PC-3 (cell line): ENCODE data around the gene WHAMM. TPM values are rescaled to one million over a fixed set of nuclear protein-coding genes. Genes with fewer than 3 reads are reported as not detected.

ENCODE experiments used
- ATAC-seq: fragments of 200-7000 bp; cut with Tn5 transposase; 2 replicates; pipeline ENCODE4 v1.9.1; 2020; ENCODE audit warnings: mild to moderate bottlenecking, moderate library complexity
- BruUV-seq: library from RNA; stranded (reverse); fragments of 400-500 nt; replicated peaks from 2 replicates; lab custom pipeline; 2021; lab: Mats Ljungman, UMichigan
- CTCF ChIA-PET: fragments of 300-600 bp; sonication (Branson Sonifier 250); formaldehyde crosslinking; loops from one replicate; lab custom pipeline; 2022; ENCODE audit warnings: antibody characterized with exemption; lab: Charles Lee
- POLR2A ChIA-PET: fragments of 300-600 bp; sonication (Branson Sonifier 250); formaldehyde crosslinking; loops from one replicate; lab custom pipeline; 2022; ENCODE audit warnings: antibody characterized with exemption; ENCODE audit not compliant: unreplicated experiment; lab: Charles Lee
- DNase-seq: peaks from one replicate; pipeline ENCODE4 v3.0.0-alpha.2; 2015
- H2AFZ ChIP-seq: fragments of 300-600 bp; sonication (generic); 2 replicates; pipeline ENCODE4 v1.6.0; 2016; ENCODE audit warnings: antibody characterized with exemption, low read length
- H3F3A ChIP-seq: fragments of 300-600 bp; sonication (generic); one replicate; pipeline ENCODE4 v1.6.0; 2017; ENCODE audit warnings: antibody characterized with exemption, low read length, control low read depth, mild to moderate bottlenecking; ENCODE audit not compliant: unreplicated experiment
- H3K27ac ChIP-seq: fragments of 300-600 bp; sonication (generic); 2 replicates; pipeline ENCODE4 v1.5.1; 2016; ENCODE audit warnings: mild to moderate bottlenecking, low read length
- H3K27me3 ChIP-seq: fragments of 300-600 bp; sonication (generic); 2 replicates; pipeline ENCODE4 v1.6.1; 2016; ENCODE audit warnings: low read length, mixed read lengths
- H3K36me3 ChIP-seq: fragments of 300-600 bp; sonication (generic); 2 replicates; pipeline ENCODE4 v1.6.1; 2016; ENCODE audit warnings: low read depth, mixed run types, low read length, mixed read lengths
- H3K4me1 ChIP-seq: fragments of 300-600 bp; sonication (generic); 2 replicates; pipeline ENCODE4 v1.5.1; 2016; ENCODE audit warnings: low read length; ENCODE audit not compliant: insufficient read depth
- H3K4me2 ChIP-seq: fragments of 300-600 bp; sonication (generic); 2 replicates; pipeline ENCODE4 v1.6.0; 2016; ENCODE audit warnings: low read length
- H3K4me3 ChIP-seq: fragments of 300-600 bp; sonication (generic); 2 replicates; pipeline ENCODE4 v1.5.1; 2016; ENCODE audit warnings: mild to moderate bottlenecking, low read length, mixed read lengths
- H3K79me2 ChIP-seq: fragments of 300-600 bp; sonication (generic); 2 replicates; pipeline ENCODE4 v1.6.1; 2017; ENCODE audit warnings: low read length, mixed read lengths
- H3K9ac ChIP-seq: fragments of 300-600 bp; sonication (generic); 2 replicates; pipeline ENCODE4 v1.6.0; 2016; ENCODE audit warnings: mild to moderate bottlenecking, low read length
- H3K9me2 ChIP-seq: fragments of 300-600 bp; sonication (generic); replicated peaks from 2 replicates; pipeline ENCODE4 v1.6.1; 2016; ENCODE audit warnings: mixed run types, low read length, mixed read lengths
- H3K9me3 ChIP-seq: fragments of 300-600 bp; sonication (generic); 2 replicates; pipeline ENCODE4 v1.6.1; 2016; ENCODE audit warnings: low read length, mixed read lengths
- H4K20me1 ChIP-seq: fragments of 300-600 bp; sonication (generic); 2 replicates; pipeline ENCODE4 v1.6.1; 2016; ENCODE audit warnings: low read length, mixed read lengths
- EZH2 ChIP-seq: fragments of 300-600 bp; sonication (generic); IDR thresholded peaks from one replicate; pipeline ENCODE4 v1.6.1; 2017; ENCODE audit warnings: antibody characterized with exemption, mild to moderate bottlenecking, low read length; ENCODE audit not compliant: unreplicated experiment
- EZH2phosphoT487 ChIP-seq: fragments of 300-600 bp; sonication (generic); IDR thresholded peaks from 2 replicates; pipeline ENCODE4 v1.6.1; 2018; ENCODE audit warnings: mild to moderate bottlenecking, antibody characterized with exemption, low read length, borderline replicate concordance
- intact Hi-C: fragments of 100-400 bp; cut with micrococcal nuclease; formaldehyde crosslinking; loops from 2 replicates; pipeline ENCODE4 v1.9.0; 2023
- total RNA-seq: library from RNA; depleted of rRNA; stranded (reverse); fragments of >200 nt; gene quantifications from 2 replicates; pipeline ENCODE4 v1.2.3, GENCODE V29; 2014
- TF ChIP-seq, protein P1 (sequence below): fragments of 300-600 bp; sonication (generic); conservative IDR thresholded peaks from 2 replicates; pipeline ENCODE4 v1.5.1; 2017; ENCODE audit warnings: antibody characterized with exemption, low read depth, mild to moderate bottlenecking, low read length

The WHAMM gene
- total RNA-seq, 1 experiment from 2014 or later = 4.6 TPM

- Histone ChIP-seq H3K9ac (no peak overlapping the region), H3K4me1 (peaks cover 6% of the 10 kb centered on the region; the same call in 1 of the 2 replicates), H3K27ac (no peak overlapping the region), H4K20me1 (no peaks in the 10 kb centered on the region), H3K79me2 (no peaks in the 10 kb centered on the region), H3K4me2 (no peak overlapping the region), H3K27me3 (no peaks in the 10 kb centered on the region), H3K9me3 (no peaks in the 10 kb centered on the region), H3K36me3 (no peaks in the 10 kb centered on the region), H3K4me3 (no peak overlapping the region), H3F3A (no peaks in the 10 kb centered on the region), H2AFZ (no peak overlapping the region), H3K9me2 (no peaks in the 10 kb centered on the region)
- BruUV-seq = no TSS peak
- ChIA-PET CTCF (no interaction called here), POLR2A (no interaction called here)
- intact Hi-C loops = no loop called here
- no peak for TF ChIP-seq EZH2phosphoT487
- TF ChIP-seq, protein P1, sequence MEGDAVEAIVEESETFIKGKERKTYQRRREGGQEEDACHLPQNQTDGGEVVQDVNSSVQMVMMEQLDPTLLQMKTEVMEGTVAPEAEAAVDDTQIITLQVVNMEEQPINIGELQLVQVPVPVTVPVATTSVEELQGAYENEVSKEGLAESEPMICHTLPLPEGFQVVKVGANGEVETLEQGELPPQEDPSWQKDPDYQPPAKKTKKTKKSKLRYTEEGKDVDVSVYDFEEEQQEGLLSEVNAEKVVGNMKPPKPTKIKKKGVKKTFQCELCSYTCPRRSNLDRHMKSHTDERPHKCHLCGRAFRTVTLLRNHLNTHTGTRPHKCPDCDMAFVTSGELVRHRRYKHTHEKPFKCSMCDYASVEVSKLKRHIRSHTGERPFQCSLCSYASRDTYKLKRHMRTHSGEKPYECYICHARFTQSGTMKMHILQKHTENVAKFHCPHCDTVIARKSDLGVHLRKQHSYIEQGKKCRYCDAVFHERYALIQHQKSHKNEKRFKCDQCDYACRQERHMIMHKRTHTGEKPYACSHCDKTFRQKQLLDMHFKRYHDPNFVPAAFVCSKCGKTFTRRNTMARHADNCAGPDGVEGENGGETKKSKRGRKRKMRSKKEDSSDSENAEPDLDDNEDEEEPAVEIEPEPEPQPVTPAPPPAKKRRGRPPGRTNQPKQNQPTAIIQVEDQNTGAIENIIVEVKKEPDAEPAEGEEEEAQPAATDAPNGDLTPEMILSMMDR = no peak
- no peak for TF ChIP-seq EZH2
- ATAC-seq (no peak), DNase-seq (no peak)
Observed at GRCh38 chr15:82852941-82853561, 43.6 kb downstream of the WHAMM start.

- Histone ChIP-seq H3K36me3 (no peaks in the 10 kb centered on the region), H3K9ac (no peak overlapping the region), H4K20me1 (no peaks in the 10 kb centered on the region), H2AFZ (no peak overlapping the region), H3K4me3 (no peak overlapping the region), H3F3A (no peaks in the 10 kb centered on the region), H3K4me2 (no peak overlapping the region), H3K4me1 (peaks cover 6% of the 10 kb centered on the region; the same call in 1 of the 2 replicates), H3K27ac (no peak overlapping the region), H3K27me3 (no peaks in the 10 kb centered on the region), H3K9me3 (no peaks in the 10 kb centered on the region), H3K79me2 (no peaks in the 10 kb centered on the region), H3K9me2 (no peaks in the 10 kb centered on the region)
- POLR2A ChIA-PET = no interaction called here
- no peak for ATAC-seq
- TF ChIP-seq, protein P1 = no peak
- TF ChIP-seq EZH2phosphoT487 (no peak), EZH2 (no peak)
- no TSS peak for BruUV-seq
- no peak for DNase-seq
- CTCF ChIA-PET = no interaction called here
- intact Hi-C loops = no loop called here
Observed at GRCh38 chr15:82854554-82854953, 45.1 kb downstream of the WHAMM start.
